Measurements from ENCODE around the gene CMC4. TPM values are rescaled to one million over a fixed set of nuclear protein-coding genes. Genes with fewer than 3 reads are reported as not detected.

Gene CMC4
- total and polyA plus RNA-seq, 2 of the 4 experiments (the other 2 are of a cell fraction) = 6.4 to 8.4 TPM

GRCh38 chrX:155056877-155057792 is 13.8 kb downstream of the CMC4 start (continued):
- peak; percentile 74 for TF ChIP-seq CTCF (conservative IDR thresholded peaks at IDR 0.05; ENCODE audit: low read depth, low read length)

GRCh38 chrX:155056471-155056870 is 14.5 kb downstream of the CMC4 start:
- no peak overlapping the region for H2BK5ac ChIP-seq (ENCODE audit: low read depth, low read length, poor library complexity, severe bottlenecking)
- no peak overlapping the region for H4K91ac ChIP-seq (ENCODE audit: insufficient read depth, low read depth, low read length)
- no peak overlapping the region for H2BK20ac ChIP-seq (ENCODE audit: low read depth, low read length)
- no peaks in the 10 kb centered on the region for H4K20me1 ChIP-seq (ENCODE audit: insufficient read depth, low read length)
- no peak overlapping the region for H3K4ac ChIP-seq (ENCODE audit: low read depth, low read length)
- BruUV-seq (replicated peaks) = no TSS peak
- no peaks in the 10 kb centered on the region for H3K9me3 ChIP-seq (ENCODE audit: control insufficient read depth, insufficient read depth, low read length)
- CTCF ChIA-PET = interaction anchor here (0.9 kb wide), 1 partner anchor 11 kb away, joined by 4 read pairs; no protein-coding TSS in a partner anchor
- no peaks in the 10 kb centered on the region for H3K9me1 ChIP-seq (ENCODE audit: insufficient read depth, low read length)
- WGBS, 2 experiments (ENCODE audit: extremely low coverage in 2 of 2, insufficient read length in 1 of 2) = no CpG with 5 or more reads among the region's 1 CpG
- no peak overlapping the region for H3K18ac ChIP-seq (ENCODE audit: low read depth, low read length)
- no peak for ATAC-seq (ENCODE audit: low read depth)
- intact Hi-C loops (cut with micrococcal nuclease) (no loop called here), dilution Hi-C loops (cut with HindIII; ENCODE audit: low sequenced_read_pairs, unreplicated experiment) (no loop called here), in situ Hi-C loops (cut with MboI; ENCODE audit: low sequenced_read_pairs) (loop anchor here (5.0 kb wide), 1 partner anchor 74 kb away; no protein-coding TSS in a partner anchor)
- H3K56ac ChIP-seq (ENCODE audit: extremely low read depth, insufficient read depth, low read length) = no peak overlapping the region
- H3K9ac ChIP-seq (ENCODE audit: low read depth, low read length) = no peak overlapping the region
- TF ChIP-seq MAFK (IDR thresholded peaks at IDR 0.05; ENCODE audit: low read depth, low read length) (no peak), CHD1 (IDR thresholded peaks at IDR 0.05; ENCODE audit: low read depth, low read length) (no peak), NFE2L2 (IDR thresholded peaks at IDR 0.05; ENCODE audit: low read depth, low read length) (no peak), BHLHE40 (IDR thresholded peaks at IDR 0.05; ENCODE audit: low read depth, low read length) (no peak), MXI1 (IDR thresholded peaks at IDR 0.05; ENCODE audit: borderline replicate concordance, low read depth, low read length) (no peak), MAZ (IDR thresholded peaks at IDR 0.05; ENCODE audit: borderline replicate concordance, low read depth, low read length) (no peak), CEBPB (IDR thresholded peaks at IDR 0.05; ENCODE audit: low read depth, low read length) (no peak), SMC3 (IDR thresholded peaks at IDR 0.05; ENCODE audit: low read depth, low read length) (no peak), RAD21 (IDR thresholded peaks at IDR 0.05; ENCODE audit: low read length) (no peak)
- H2AK9ac ChIP-seq (replicated peaks; ENCODE audit: low read depth, low read length, poor library complexity) = no peak overlapping the region
- no peak overlapping the region for H4K5ac ChIP-seq (ENCODE audit: low read depth, low read length)
- no peak overlapping the region for H2AK5ac ChIP-seq (ENCODE audit: low read depth, low read length)
- no peak overlapping the region for H2AFZ ChIP-seq (replicated peaks; ENCODE audit: low read length, poor library complexity)
- no peak for DNase-seq
- no peak overlapping the region for H2BK15ac ChIP-seq (ENCODE audit: low read depth, low read length)
- no peaks in the 10 kb centered on the region for H3K79me1 ChIP-seq (ENCODE audit: low read depth in 1 of 2, low read length in 2 of 2)
- no peaks in the 10 kb centered on the region for H3K4me1 ChIP-seq (ENCODE audit: control insufficient read depth, insufficient read depth, low read length)
- POLR2A ChIA-PET (ENCODE audit: unreplicated experiment) = no interaction called here
- no peak overlapping the region for H3K14ac ChIP-seq (replicated peaks; ENCODE audit: low read depth, low read length)
- no peak overlapping the region for H3K23ac ChIP-seq (ENCODE audit: low read depth, low read length)
- no peak overlapping the region for H2BK120ac ChIP-seq (ENCODE audit: low read depth, low read length)
- H3K4me3 ChIP-seq (ENCODE audit: insufficient read depth, low read depth, low read length) = no peak overlapping the region
- H3K36me3 ChIP-seq (ENCODE audit: control insufficient read depth, insufficient read depth, low read length) = peaks cover 2% of the 10 kb centered on the region
- H4K8ac ChIP-seq (ENCODE audit: low read depth in 2 of 2, low read length in 2 of 2) = no peak overlapping the region
- no peak overlapping the region for H3K27ac ChIP-seq (ENCODE audit: insufficient read depth, low read length)
- H3K4me2 ChIP-seq (ENCODE audit: low read depth, low read length) = no peak overlapping the region
- H3K27me3 ChIP-seq (ENCODE audit: control insufficient read depth, insufficient read depth, low read length) = no peaks in the 10 kb centered on the region
